Stimulated activated CD8-positive, alpha-beta memory T cell treated with anti-CD3 and anti-CD28 coated beads, Interleukin-4, amount 100 ng/mL, for 4 hours (primary cell): ENCODE data around the gene ANKRD49.

Experiments used
- DNase-seq, 2 donors: peaks; one replicate each; pipeline ENCODE4 v3.0.0-alpha.2; 2020; ENCODE audit warnings: low read depth in 2 of 2, low spot score in 1 of 2

The ANKRD49 gene

GRCh38 chr11:94543695-94544645, 50.2 kb downstream of the ANKRD49 start, which contains the start of gene FUT4:
TSS of gene FUT4 (plus strand) at chr11:94543921. CDS start at chr11:94544134, 213 bp downstream.
- DNase-seq, result peak; percentile 13 to 43

- DNase-seq, result no peak
These were observed 51.0 kb downstream of the ANKRD49 start for GRCh38 chr11:94544646-94545263.

- DNase-seq, result no peak
These were observed 51.7 kb downstream of the ANKRD49 start for GRCh38 chr11:94545264-94546161.

- DNase-seq, result no peak
These were observed 52.3 kb downstream of the ANKRD49 start for GRCh38 chr11:94546162-94546470.

- no peak for DNase-seq
These were observed 53.1 kb downstream of the ANKRD49 start for GRCh38 chr11:94546886-94547285.

- no peak for DNase-seq
These were observed 55.4 kb downstream of the ANKRD49 start for GRCh38 chr11:94549146-94549545.
